SU-DHL-6 (cell line): Measurements from ENCODE around the gene LDLRAD2.

Source experiments
- CTCF ChIP-seq: fragments of 200-600 bp; sonication (generic); IDR thresholded peaks from one replicate; pipeline ENCODE4 v1.5.1; 2017; ENCODE audit warnings: antibody characterized with exemption, mild to moderate bottlenecking, low read length, moderate library complexity; ENCODE audit not compliant: insufficient read depth, poor library complexity, severe bottlenecking
- EZH2phosphoT487 ChIP-seq: fragments of 200-600 bp; sonication (generic), shearing (Covaris generic); conservative IDR thresholded peaks from 2 replicates; pipeline ENCODE4 v1.6.1; 2018; ENCODE audit warnings: mild to moderate bottlenecking, antibody characterized with exemption, low read length, moderate library complexity, mixed read lengths

DNA sequence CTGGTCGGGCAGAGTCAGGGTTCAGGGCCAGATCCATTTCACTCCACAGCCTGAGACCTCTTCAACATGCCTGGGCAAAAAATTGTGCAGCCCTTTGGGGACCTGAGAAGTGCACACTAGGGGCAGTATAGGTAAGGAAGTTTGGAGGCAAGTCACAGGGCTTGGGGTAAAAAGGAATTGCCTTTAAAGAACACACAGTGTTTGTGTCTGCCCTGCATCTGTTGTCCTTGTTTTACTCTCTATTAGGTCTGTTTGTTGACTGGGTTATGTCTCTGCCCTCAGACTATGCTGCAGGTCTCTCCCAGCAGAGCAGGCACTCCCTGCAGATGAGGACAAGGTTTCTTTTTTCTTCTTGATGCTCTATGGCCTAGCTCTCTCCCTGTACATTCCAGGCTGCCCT is 22.0 kb downstream of the LDLRAD2 start:
- TF ChIP-seq CTCF, result no peak
- TF ChIP-seq EZH2phosphoT487, result no peak
